ENCODE data around the gene MGAM2. TPM values are rescaled to one million over a fixed set of nuclear protein-coding genes. Genes with fewer than 3 reads are reported as not detected.

The MGAM2 gene
- polyA plus RNA-seq, 4 donors = 0.20 to 0.57 (median 0.54) TPM

GRCh38 chr7:142114207-142114606 lies 2.7 kb downstream of the MGAM2 start:
- DNase-seq (ENCODE audit: low read depth in 4 of 4, low spot score in 3 of 4) = no peak

- DNase-seq (ENCODE audit: low read depth in 4 of 4, low spot score in 3 of 4) = no peak
Measured at GRCh38 chr7:142120524-142120923, 9.0 kb downstream of the MGAM2 start.

- DNase-seq (ENCODE audit: low read depth in 4 of 4, low spot score in 3 of 4) = no peak
Measured at GRCh38 chr7:142123184-142123583, 11.7 kb downstream of the MGAM2 start.

GRCh38 chr7:142125256-142125955 lies 13.9 kb downstream of the MGAM2 start:
- DNase-seq (ENCODE audit: low read depth in 4 of 4, low spot score in 3 of 4) = no peak

GRCh38 chr7:142130267-142130666 lies 18.7 kb downstream of the MGAM2 start:
- DNase-seq (ENCODE audit: low read depth in 4 of 4, low spot score in 3 of 4) = no peak

GRCh38 chr7:142131439-142132185 lies 20.1 kb downstream of the MGAM2 start:
- DNase-seq (ENCODE audit: low read depth in 4 of 4, low spot score in 3 of 4) = no peak

GRCh38 chr7:142133731-142134148 lies 22.2 kb downstream of the MGAM2 start:
- DNase-seq (ENCODE audit: low read depth in 4 of 4, low spot score in 3 of 4) = no peak

GRCh38 chr7:142134909-142135308 lies 23.4 kb downstream of the MGAM2 start:
- no peak for DNase-seq (ENCODE audit: low read depth in 4 of 4, low spot score in 3 of 4)

- no peak for DNase-seq (ENCODE audit: low read depth in 4 of 4, low spot score in 3 of 4)
Measured at GRCh38 chr7:142138996-142139395, 27.5 kb downstream of the MGAM2 start.

GRCh38 chr7:142139597-142140400 lies 28.3 kb downstream of the MGAM2 start:
- DNase-seq (ENCODE audit: low read depth in 4 of 4, low spot score in 3 of 4) = no peak

GRCh38 chr7:142140401-142140959 lies 29.0 kb downstream of the MGAM2 start:
- DNase-seq (ENCODE audit: low read depth in 4 of 4, low spot score in 3 of 4) = no peak

- no peak for DNase-seq (ENCODE audit: low read depth in 4 of 4, low spot score in 3 of 4)
Measured at GRCh38 chr7:142142702-142143101, 31.2 kb downstream of the MGAM2 start.

- DNase-seq (ENCODE audit: low read depth in 4 of 4, low spot score in 3 of 4) = no peak
Measured at GRCh38 chr7:142146124-142146523, 34.6 kb downstream of the MGAM2 start.

GRCh38 chr7:142150356-142150755 lies 38.8 kb downstream of the MGAM2 start:
- DNase-seq (ENCODE audit: low read depth in 4 of 4, low spot score in 3 of 4) = no peak

GRCh38 chr7:142150869-142151268 lies 39.4 kb downstream of the MGAM2 start:
- DNase-seq (ENCODE audit: low read depth in 4 of 4, low spot score in 3 of 4) = no peak

- DNase-seq (ENCODE audit: low read depth in 4 of 4, low spot score in 3 of 4) = no peak
Measured at GRCh38 chr7:142152076-142152475, 40.6 kb downstream of the MGAM2 start.

GRCh38 chr7:142153400-142153799 lies 41.9 kb downstream of the MGAM2 start:
- no peak for DNase-seq (ENCODE audit: low read depth in 4 of 4, low spot score in 3 of 4)

GRCh38 chr7:142158736-142159496 lies 47.4 kb downstream of the MGAM2 start:
- DNase-seq (ENCODE audit: low read depth in 4 of 4, low spot score in 3 of 4) = no peak

GRCh38 chr7:142161921-142162320 lies 50.4 kb downstream of the MGAM2 start:
- DNase-seq (ENCODE audit: low read depth in 4 of 4, low spot score in 3 of 4) = no peak

- DNase-seq (ENCODE audit: low read depth in 4 of 4, low spot score in 3 of 4) = no peak
Measured at GRCh38 chr7:142168746-142169145, 57.2 kb downstream of the MGAM2 start.
